Measurements from ENCODE around the gene VEZT.
"Not testable (repeated sequence)": the region's sequence is repeated elsewhere in the genome, so short reads cannot be mapped to it uniquely, and the experiment has no call there.

DNA sequence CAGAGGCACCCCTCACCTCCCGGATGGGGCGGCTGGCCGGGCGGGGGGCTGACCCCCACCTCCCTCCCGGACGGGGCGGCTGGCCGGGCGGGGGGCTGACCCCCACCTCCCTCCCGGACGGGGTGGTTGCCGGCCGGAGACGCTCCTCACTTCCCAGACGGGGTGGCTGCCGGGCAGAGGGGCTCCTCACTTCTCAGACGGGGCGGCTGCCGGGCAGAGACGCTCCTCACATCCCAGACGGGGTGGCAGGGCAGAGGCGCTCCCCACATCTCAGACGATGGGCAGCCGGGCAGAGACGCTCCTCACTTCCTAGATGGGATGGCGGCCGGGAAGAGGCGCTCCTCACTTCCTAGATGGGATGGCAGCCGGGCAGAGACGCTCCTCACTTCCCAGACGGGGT is 18.0 kb downstream of the VEZT start:
- TF ChIP-seq, protein P1, sequence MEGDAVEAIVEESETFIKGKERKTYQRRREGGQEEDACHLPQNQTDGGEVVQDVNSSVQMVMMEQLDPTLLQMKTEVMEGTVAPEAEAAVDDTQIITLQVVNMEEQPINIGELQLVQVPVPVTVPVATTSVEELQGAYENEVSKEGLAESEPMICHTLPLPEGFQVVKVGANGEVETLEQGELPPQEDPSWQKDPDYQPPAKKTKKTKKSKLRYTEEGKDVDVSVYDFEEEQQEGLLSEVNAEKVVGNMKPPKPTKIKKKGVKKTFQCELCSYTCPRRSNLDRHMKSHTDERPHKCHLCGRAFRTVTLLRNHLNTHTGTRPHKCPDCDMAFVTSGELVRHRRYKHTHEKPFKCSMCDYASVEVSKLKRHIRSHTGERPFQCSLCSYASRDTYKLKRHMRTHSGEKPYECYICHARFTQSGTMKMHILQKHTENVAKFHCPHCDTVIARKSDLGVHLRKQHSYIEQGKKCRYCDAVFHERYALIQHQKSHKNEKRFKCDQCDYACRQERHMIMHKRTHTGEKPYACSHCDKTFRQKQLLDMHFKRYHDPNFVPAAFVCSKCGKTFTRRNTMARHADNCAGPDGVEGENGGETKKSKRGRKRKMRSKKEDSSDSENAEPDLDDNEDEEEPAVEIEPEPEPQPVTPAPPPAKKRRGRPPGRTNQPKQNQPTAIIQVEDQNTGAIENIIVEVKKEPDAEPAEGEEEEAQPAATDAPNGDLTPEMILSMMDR (conservative IDR thresholded peaks at IDR 0.05): not testable (repeated sequence)
- TF ChIP-seq ZFX (IDR thresholded peaks at IDR 0.05): not testable (repeated sequence)

All from C4-2B (cell line).